Measurements from ENCODE around the gene SSPN.

SSPN gene

GRCh38 chr12:26187014-26187798 lies 8.2 kb upstream of the SSPN start:
- no peak for DNase-seq (ENCODE audit: low read depth)

GRCh38 chr12:26188127-26188526 lies 7.2 kb upstream of the SSPN start:
- DNase-seq (ENCODE audit: low read depth), result no peak

- DNase-seq (ENCODE audit: low read depth), result no peak
These were observed 6.7 kb upstream of the SSPN start for GRCh38 chr12:26188641-26189040.

GRCh38 chr12:26192142-26192541 lies 3.2 kb upstream of the SSPN start:
- no peak for DNase-seq (ENCODE audit: low read depth)

GRCh38 chr12:26193539-26193938 lies 1.8 kb upstream of the SSPN start:
- no peak for DNase-seq (ENCODE audit: low read depth)

- DNase-seq (ENCODE audit: low read depth), result no peak
These were observed 458 bp downstream of the SSPN start for GRCh38 chr12:26195641-26196420.

- DNase-seq (ENCODE audit: low read depth), result no peak
These were observed 996 bp downstream of the SSPN start for GRCh38 chr12:26196421-26196716.

GRCh38 chr12:26197832-26198231 lies 2.5 kb downstream of the SSPN start:
- DNase-seq (ENCODE audit: low read depth), result no peak

GRCh38 chr12:26198742-26199141 lies 3.4 kb downstream of the SSPN start:
- no peak for DNase-seq (ENCODE audit: low read depth)

- DNase-seq (ENCODE audit: low read depth), result no peak
These were observed 7.9 kb downstream of the SSPN start for GRCh38 chr12:26203167-26203780.

- DNase-seq (ENCODE audit: low read depth), result no peak
These were observed 9.4 kb downstream of the SSPN start for GRCh38 chr12:26204612-26205289.

GRCh38 chr12:26205298-26205697 lies 9.9 kb downstream of the SSPN start:
- DNase-seq (ENCODE audit: low read depth), result no peak

- DNase-seq (ENCODE audit: low read depth), result no peak
These were observed 10.6 kb downstream of the SSPN start for GRCh38 chr12:26205941-26206340.

- DNase-seq (ENCODE audit: low read depth), result no peak
These were observed 16.0 kb downstream of the SSPN start for GRCh38 chr12:26211331-26211730.

- DNase-seq (ENCODE audit: low read depth), result no peak
These were observed 17.0 kb downstream of the SSPN start for GRCh38 chr12:26212396-26212795.

- no peak for DNase-seq (ENCODE audit: low read depth)
These were observed 17.6 kb downstream of the SSPN start for GRCh38 chr12:26212988-26213387.

- no peak for DNase-seq (ENCODE audit: low read depth)
These were observed 18.7 kb downstream of the SSPN start for GRCh38 chr12:26214121-26214520.

GRCh38 chr12:26219736-26220135 lies 24.4 kb downstream of the SSPN start:
- no peak for DNase-seq (ENCODE audit: low read depth)

GRCh38 chr12:26224657-26225056 lies 29.3 kb downstream of the SSPN start:
- DNase-seq (ENCODE audit: low read depth), result no peak

- no peak for DNase-seq (ENCODE audit: low read depth)
These were observed 30.7 kb downstream of the SSPN start for GRCh38 chr12:26226122-26226521.

GRCh38 chr12:26226629-26227360 lies 31.4 kb downstream of the SSPN start:
- DNase-seq (ENCODE audit: low read depth), result no peak

GRCh38 chr12:26227361-26227745 lies 32.0 kb downstream of the SSPN start:
- DNase-seq (ENCODE audit: low read depth), result no peak
